Measurements from ENCODE around the gene PDLIM4. TPM values are rescaled to one million over a fixed set of nuclear protein-coding genes. Genes with fewer than 3 reads are reported as not detected.

The PDLIM4 gene
- total RNA-seq, 2 experiments from 2014 or later: not detected

DNA sequence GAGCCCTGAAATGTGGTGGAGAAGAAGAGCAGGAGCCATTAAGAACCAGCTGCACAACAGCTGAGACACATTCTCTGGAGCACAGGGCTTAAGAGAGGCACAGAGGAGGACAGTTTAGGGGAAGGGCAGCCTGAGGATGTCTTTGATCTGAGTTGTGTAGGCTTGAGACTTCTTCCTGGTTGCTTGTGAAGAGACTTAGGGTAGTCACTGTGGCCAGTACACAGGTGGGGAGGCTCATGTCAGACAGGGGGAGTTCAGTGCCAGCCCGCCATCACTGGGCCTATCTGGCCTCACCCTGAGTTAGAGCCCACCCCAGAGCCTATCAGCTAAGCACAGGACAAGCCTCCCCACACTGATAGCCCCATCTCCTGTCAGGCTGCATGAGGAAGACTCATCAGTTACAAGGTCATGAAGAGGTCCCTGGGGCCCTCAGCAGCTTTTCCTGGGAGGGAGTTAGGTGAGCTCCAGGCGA lies 56.5 kb downstream of the PDLIM4 start:
- TF ChIP-seq, protein P1, sequence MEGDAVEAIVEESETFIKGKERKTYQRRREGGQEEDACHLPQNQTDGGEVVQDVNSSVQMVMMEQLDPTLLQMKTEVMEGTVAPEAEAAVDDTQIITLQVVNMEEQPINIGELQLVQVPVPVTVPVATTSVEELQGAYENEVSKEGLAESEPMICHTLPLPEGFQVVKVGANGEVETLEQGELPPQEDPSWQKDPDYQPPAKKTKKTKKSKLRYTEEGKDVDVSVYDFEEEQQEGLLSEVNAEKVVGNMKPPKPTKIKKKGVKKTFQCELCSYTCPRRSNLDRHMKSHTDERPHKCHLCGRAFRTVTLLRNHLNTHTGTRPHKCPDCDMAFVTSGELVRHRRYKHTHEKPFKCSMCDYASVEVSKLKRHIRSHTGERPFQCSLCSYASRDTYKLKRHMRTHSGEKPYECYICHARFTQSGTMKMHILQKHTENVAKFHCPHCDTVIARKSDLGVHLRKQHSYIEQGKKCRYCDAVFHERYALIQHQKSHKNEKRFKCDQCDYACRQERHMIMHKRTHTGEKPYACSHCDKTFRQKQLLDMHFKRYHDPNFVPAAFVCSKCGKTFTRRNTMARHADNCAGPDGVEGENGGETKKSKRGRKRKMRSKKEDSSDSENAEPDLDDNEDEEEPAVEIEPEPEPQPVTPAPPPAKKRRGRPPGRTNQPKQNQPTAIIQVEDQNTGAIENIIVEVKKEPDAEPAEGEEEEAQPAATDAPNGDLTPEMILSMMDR (IDR thresholded peaks at IDR 0.05): no peak
- no peak overlapping the region for H3K27ac Mint-ChIP-seq
- CTCF ChIA-PET: interaction anchor here (1.0 to 1.5 kb wide), 2 partner anchors 42 to 76 kb away, joined by 3 to 5 read pairs; no protein-coding TSS in a partner anchor

DNA sequence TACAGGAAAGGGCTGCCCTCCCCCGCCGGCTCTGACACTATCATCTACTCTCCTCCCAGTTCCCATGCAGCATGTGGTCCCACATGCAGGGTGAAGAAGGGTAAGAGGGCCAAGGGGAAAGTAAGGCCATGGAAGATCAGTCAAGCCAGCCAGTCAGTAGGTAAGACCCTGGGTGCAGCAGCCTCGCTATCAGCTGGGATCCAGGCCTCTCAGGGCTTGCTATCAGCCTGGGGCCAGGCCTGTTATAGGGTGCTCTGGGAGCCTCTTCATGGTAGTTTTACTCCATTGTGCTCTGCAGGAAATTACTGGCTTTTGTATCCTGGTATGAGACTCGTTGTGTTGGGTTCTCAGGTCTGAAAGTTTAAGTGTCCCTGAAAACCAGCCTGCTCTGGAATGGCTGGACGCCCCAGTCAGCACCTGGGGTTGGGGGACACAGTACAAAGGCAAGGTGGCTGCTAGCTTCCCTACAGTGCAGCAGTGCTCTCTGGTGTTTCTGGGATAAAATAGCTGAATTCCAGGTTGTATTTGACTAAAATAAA lies 58.1 kb downstream of the PDLIM4 start:
- Mint-ChIP-seq H3K4me3 (no peak overlapping the region), H3K27me3 (no peaks in the 10 kb centered on the region), H3K9me3 (no peaks in the 10 kb centered on the region), H3K27ac (no peak overlapping the region), H3K4me1 (ENCODE audit: low read depth) (no peaks in the 10 kb centered on the region), H3K36me3 (ENCODE audit: low read depth) (no peaks in the 10 kb centered on the region)
- ChIA-PET CTCF (interaction anchor here (1.0 to 1.8 kb wide), 4 partner anchors 10 to 78 kb away, joined by 3 to 6 read pairs (median 4); no protein-coding TSS in a partner anchor), POLR2A (no interaction called here)
- ATAC-seq (no peak), DNase-seq (no peak)
- intact Hi-C loops (cut with micrococcal nuclease): no loop called here
- TF ChIP-seq, protein P1 (IDR thresholded peaks at IDR 0.05): no peak

More for the DNA sequence above, 56.5 kb downstream of the PDLIM4 start:
- no peaks in the 10 kb centered on the region for H3K36me3 Mint-ChIP-seq (ENCODE audit: low read depth)
- H3K9me3 Mint-ChIP-seq: no peaks in the 10 kb centered on the region
- DNase-seq (no peak), ATAC-seq (no peak)
- intact Hi-C loops (cut with micrococcal nuclease): no loop called here
- no peaks in the 10 kb centered on the region for H3K27me3 Mint-ChIP-seq
- POLR2A ChIA-PET: no interaction called here
- H3K4me3 Mint-ChIP-seq: no peak overlapping the region
- H3K4me1 Mint-ChIP-seq (ENCODE audit: low read depth): no peaks in the 10 kb centered on the region

- CTCF ChIA-PET: interaction anchor here (1.2 kb wide), 1 partner anchor 92 kb away, joined by 3 read pairs; the partner anchor contains the start of gene P4HA2
- H3K27ac Mint-ChIP-seq: no peak overlapping the region
- POLR2A ChIA-PET: interaction anchor here (0.7 kb wide), 1 partner anchor 14 kb away, joined by 3 read pairs; no protein-coding TSS in a partner anchor
- no peaks in the 10 kb centered on the region for H3K4me1 Mint-ChIP-seq (ENCODE audit: low read depth)
- intact Hi-C loops (cut with micrococcal nuclease): no loop called here
- no peaks in the 10 kb centered on the region for H3K36me3 Mint-ChIP-seq (ENCODE audit: low read depth)
- H3K9me3 Mint-ChIP-seq: no peaks in the 10 kb centered on the region
- DNase-seq (no peak), ATAC-seq (no peak)
- TF ChIP-seq, protein P1 (IDR thresholded peaks at IDR 0.05): no peak
- no peak overlapping the region for H3K4me3 Mint-ChIP-seq
- no peaks in the 10 kb centered on the region for H3K27me3 Mint-ChIP-seq
Observed at GRCh38 chr5:132319975-132320374, 62.5 kb downstream of the PDLIM4 start.

- TF ChIP-seq, protein P1 (IDR thresholded peaks at IDR 0.05): no peak
Observed at GRCh38 chr5:132321109-132321721, 63.7 kb downstream of the PDLIM4 start.

DNA sequence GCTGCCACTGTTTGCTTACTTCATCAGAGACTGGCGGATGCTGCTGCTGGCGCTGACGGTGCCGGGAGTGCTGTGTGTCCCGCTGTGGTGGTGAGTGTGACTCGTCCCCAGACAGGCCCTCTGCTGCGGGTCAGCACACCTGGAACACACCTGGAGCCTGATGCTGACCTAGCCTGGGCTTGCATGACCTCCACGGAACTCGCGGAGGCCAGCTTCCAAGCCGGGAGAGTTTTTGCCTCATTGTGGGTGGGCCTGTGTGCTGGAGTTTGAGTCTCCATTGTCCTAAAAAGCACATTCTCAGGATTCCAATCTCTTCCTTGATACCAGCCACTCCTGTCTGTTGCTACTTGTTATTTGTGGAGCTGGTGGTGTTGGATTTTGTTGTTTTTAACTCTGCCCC lies 64.8 kb downstream of the PDLIM4 start:
- DNase-seq (no peak), ATAC-seq (no peak)
- H3K4me1 Mint-ChIP-seq (ENCODE audit: low read depth): no peaks in the 10 kb centered on the region
- H3K27me3 Mint-ChIP-seq: no peaks in the 10 kb centered on the region
- TF ChIP-seq, protein P1 (IDR thresholded peaks at IDR 0.05): no peak
- intact Hi-C loops (cut with micrococcal nuclease): no loop called here
- no peaks in the 10 kb centered on the region for H3K9me3 Mint-ChIP-seq
- no peak overlapping the region for H3K4me3 Mint-ChIP-seq
- H3K36me3 Mint-ChIP-seq (ENCODE audit: low read depth): no peaks in the 10 kb centered on the region
- POLR2A ChIA-PET: interaction anchor here (0.6 kb wide), 1 partner anchor 156 kb away, joined by 3 read pairs; no protein-coding TSS in a partner anchor
- no peak overlapping the region for H3K27ac Mint-ChIP-seq
- CTCF ChIA-PET: interaction anchor here (1.1 to 1.6 kb wide), 3 partner anchors 29 to 84 kb away, joined by 3 to 5 read pairs (median 3); no protein-coding TSS in a partner anchor

More at GRCh38 chr5:132321109-132321721, 63.7 kb downstream of the PDLIM4 start:
- ChIA-PET CTCF (no interaction called here), POLR2A (no interaction called here)
- Mint-ChIP-seq H3K27me3 (no peaks in the 10 kb centered on the region), H3K4me3 (no peak overlapping the region), H3K4me1 (ENCODE audit: low read depth) (no peaks in the 10 kb centered on the region), H3K27ac (no peak overlapping the region), H3K9me3 (no peaks in the 10 kb centered on the region), H3K36me3 (ENCODE audit: low read depth) (no peaks in the 10 kb centered on the region)
- DNase-seq (no peak), ATAC-seq (no peak)
- intact Hi-C loops (cut with micrococcal nuclease): no loop called here

Data from activated CD8-positive, alpha-beta T cell treated with anti-CD3 and anti-CD28 coated beads for 36 hours (primary cell).